MM.1S (cell line): ENCODE data around the gene LORICRIN.
"Not testable (repeated sequence)": the region's sequence is repeated elsewhere in the genome, so short reads cannot be mapped to it uniquely, and the experiment has no call there.

Source experiments
- DNase-seq: peaks from one replicate; pipeline ENCODE4 v3.0.0-alpha.2; 2015
- H2AFZ ChIP-seq: fragments of 300-600 bp; sonication (generic); 2 replicates; pipeline ENCODE4 v1.6.0; 2016; ENCODE audit warnings: antibody characterized with exemption, low read length
- H3F3A ChIP-seq: fragments of 300-600 bp; sonication (generic); 2 replicates; pipeline ENCODE4 v1.6.1; 2016; ENCODE audit warnings: mild to moderate bottlenecking, antibody characterized with exemption, low read length, moderate library complexity, mixed read lengths; ENCODE audit not compliant: insufficient read depth
- H3K27ac ChIP-seq: fragments of 300-600 bp; sonication (generic); 2 replicates; pipeline ENCODE4 v1.5.1; 2016; ENCODE audit warnings: mild to moderate bottlenecking, low read length
- H3K27me3 ChIP-seq: fragments of 300-600 bp; sonication (generic); replicated peaks from 2 replicates; pipeline ENCODE4 v1.6.0; 2016; ENCODE audit warnings: low read length; ENCODE audit not compliant: insufficient read depth
- H3K36me3 ChIP-seq: fragments of 300-600 bp; sonication (generic); replicated peaks from 2 replicates; pipeline ENCODE4 v1.6.1; 2016; ENCODE audit warnings: mild to moderate bottlenecking, low read length, mixed read lengths; ENCODE audit not compliant: insufficient read depth
- H3K4me1 ChIP-seq: fragments of 300-600 bp; sonication (generic); 2 replicates; pipeline ENCODE4 v1.6.1; 2016; ENCODE audit warnings: low read length, mixed read lengths
- H3K4me2 ChIP-seq: fragments of 300-600 bp; sonication (generic); 2 replicates; pipeline ENCODE4 v1.6.0; 2016; ENCODE audit warnings: low read depth, low read length
- H3K4me3 ChIP-seq: fragments of 300-600 bp; sonication (generic); 2 replicates; pipeline ENCODE4 v1.5.1; 2016; ENCODE audit warnings: low read length, mixed read lengths
- H3K79me2 ChIP-seq: fragments of 300-600 bp; sonication (generic); 2 replicates; pipeline ENCODE4 v1.6.1; 2016; ENCODE audit warnings: mixed run types, low read length, mixed read lengths
- H3K9ac ChIP-seq: fragments of 300-600 bp; sonication (generic); 2 replicates; pipeline ENCODE4 v1.6.1; 2016; ENCODE audit warnings: low read length, mixed read lengths
- H3K9me2 ChIP-seq: fragments of 300-600 bp; sonication (generic); replicated peaks from 2 replicates; pipeline ENCODE4 v1.6.1; 2016; ENCODE audit warnings: mild to moderate bottlenecking, low read length, mixed read lengths; ENCODE audit not compliant: insufficient read depth
- H3K9me3 ChIP-seq: fragments of 300-600 bp; sonication (generic); replicated peaks from 2 replicates; pipeline ENCODE4 v1.6.1; 2016; ENCODE audit warnings: mild to moderate bottlenecking, low read length, mixed read lengths; ENCODE audit not compliant: insufficient read depth
- H4K20me1 ChIP-seq: fragments of 300-600 bp; sonication (generic); 2 replicates; pipeline ENCODE4 v1.6.1; 2016; ENCODE audit warnings: mild to moderate bottlenecking, low read length, moderate library complexity, mixed read lengths; ENCODE audit not compliant: insufficient read depth
- EZH2 ChIP-seq: fragments of 300-600 bp; sonication (generic); optimal IDR thresholded peaks from 2 replicates; pipeline ENCODE3; 2017; ENCODE audit warnings: low read depth, mild to moderate bottlenecking, antibody characterized with exemption, low read length, mixed read lengths
- EZH2phosphoT487 ChIP-seq: fragments of 300-600 bp; sonication (generic); IDR thresholded peaks from 2 replicates; pipeline ENCODE4 v1.6.1; 2018; ENCODE audit warnings: antibody characterized with exemption, low read length
- TF ChIP-seq, protein P1 (sequence below): fragments of 300-600 bp; sonication (generic); IDR thresholded peaks from 2 replicates; pipeline ENCODE4 v1.5.1; 2016; ENCODE audit warnings: antibody characterized with exemption, low read length, mixed read lengths

The LORICRIN gene

DNA sequence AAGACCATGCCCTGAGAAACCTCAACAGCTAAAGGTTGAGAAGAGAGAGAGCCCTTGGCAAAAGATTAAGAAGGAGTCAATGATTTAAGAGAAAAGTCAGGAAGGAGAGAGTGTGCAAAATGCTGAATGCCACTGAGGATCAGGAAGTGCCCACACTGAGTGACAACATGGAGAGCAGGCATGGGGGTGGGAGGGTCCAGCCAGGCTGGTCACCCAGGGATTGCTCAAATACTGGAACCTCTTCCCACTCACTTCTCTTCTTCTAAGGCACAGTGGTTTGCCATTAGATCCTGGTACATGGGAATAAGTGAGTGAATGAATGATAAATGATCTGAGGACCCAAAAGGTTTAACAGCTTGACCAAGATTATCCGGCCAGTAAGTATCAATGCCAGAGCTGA is 31.0 kb upstream of the LORICRIN start:
- no peaks in the 10 kb centered on the region for H3F3A ChIP-seq
- no peaks in the 10 kb centered on the region for H3K79me2 ChIP-seq
- H4K20me1 ChIP-seq: no peaks in the 10 kb centered on the region
- no peak overlapping the region for H3K4me3 ChIP-seq
- TF ChIP-seq, protein P1, sequence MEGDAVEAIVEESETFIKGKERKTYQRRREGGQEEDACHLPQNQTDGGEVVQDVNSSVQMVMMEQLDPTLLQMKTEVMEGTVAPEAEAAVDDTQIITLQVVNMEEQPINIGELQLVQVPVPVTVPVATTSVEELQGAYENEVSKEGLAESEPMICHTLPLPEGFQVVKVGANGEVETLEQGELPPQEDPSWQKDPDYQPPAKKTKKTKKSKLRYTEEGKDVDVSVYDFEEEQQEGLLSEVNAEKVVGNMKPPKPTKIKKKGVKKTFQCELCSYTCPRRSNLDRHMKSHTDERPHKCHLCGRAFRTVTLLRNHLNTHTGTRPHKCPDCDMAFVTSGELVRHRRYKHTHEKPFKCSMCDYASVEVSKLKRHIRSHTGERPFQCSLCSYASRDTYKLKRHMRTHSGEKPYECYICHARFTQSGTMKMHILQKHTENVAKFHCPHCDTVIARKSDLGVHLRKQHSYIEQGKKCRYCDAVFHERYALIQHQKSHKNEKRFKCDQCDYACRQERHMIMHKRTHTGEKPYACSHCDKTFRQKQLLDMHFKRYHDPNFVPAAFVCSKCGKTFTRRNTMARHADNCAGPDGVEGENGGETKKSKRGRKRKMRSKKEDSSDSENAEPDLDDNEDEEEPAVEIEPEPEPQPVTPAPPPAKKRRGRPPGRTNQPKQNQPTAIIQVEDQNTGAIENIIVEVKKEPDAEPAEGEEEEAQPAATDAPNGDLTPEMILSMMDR: no peak
- TF ChIP-seq EZH2phosphoT487: no peak
- no peak for TF ChIP-seq EZH2
- no peaks in the 10 kb centered on the region for H3K36me3 ChIP-seq
- no peaks in the 10 kb centered on the region for H3K9me3 ChIP-seq
- H3K27ac ChIP-seq: no peak overlapping the region
- no peak overlapping the region for H2AFZ ChIP-seq
- H3K9me2 ChIP-seq: no peaks in the 10 kb centered on the region
- peaks cover 10% of the 10 kb centered on the region for H3K4me1 ChIP-seq
- no peak overlapping the region for H3K9ac ChIP-seq
- no peaks in the 10 kb centered on the region for H3K27me3 ChIP-seq
- no peak overlapping the region for H3K4me2 ChIP-seq
- no peak for DNase-seq

DNA sequence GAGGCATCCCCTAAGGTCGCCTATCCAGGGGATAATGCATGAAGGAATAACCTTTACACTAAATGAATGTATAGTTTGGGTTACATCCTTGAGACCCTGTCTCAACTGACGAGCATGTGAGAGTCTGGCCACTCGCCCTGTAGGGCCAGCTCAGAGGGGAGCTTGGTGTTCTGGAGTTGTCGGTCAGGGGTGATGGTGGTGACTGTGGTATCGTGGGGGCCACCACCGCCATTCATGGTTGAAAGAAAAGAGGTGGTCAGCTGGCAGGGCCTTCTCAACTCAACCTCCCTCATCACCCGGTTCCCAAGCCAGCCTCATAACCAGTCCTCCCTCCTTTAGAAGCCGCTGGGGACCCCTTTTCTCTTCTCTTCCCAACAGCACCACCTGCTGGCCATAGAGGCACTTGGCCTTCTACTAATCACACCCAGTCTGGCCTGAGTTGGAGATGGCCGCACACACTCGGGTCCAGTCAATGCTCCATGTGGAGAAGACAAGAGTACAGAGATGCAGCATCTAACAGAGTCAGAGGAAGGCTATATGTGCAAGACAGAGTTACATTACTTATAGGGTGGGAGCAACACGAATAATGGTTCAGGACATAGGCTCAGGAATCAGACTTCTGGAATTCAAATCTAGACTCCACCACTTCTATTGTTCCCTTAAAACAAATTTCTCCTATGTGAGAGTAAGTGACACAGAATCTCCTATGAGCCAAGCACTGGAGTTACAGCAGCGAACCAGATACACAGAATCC is 30.2 kb upstream of the LORICRIN start:
- H4K20me1 ChIP-seq, H3K4me3 ChIP-seq, H2AFZ ChIP-seq, H3K4me2 ChIP-seq, H3K9me3 ChIP-seq, H3F3A ChIP-seq, H3K36me3 ChIP-seq, H3K9ac ChIP-seq, H3K27me3 ChIP-seq, H3K4me1 ChIP-seq, H3K9me2 ChIP-seq, H3K27ac ChIP-seq, H3K79me2 ChIP-seq: not testable (repeated sequence)
- peak; percentile 23 for DNase-seq
- TF ChIP-seq, protein P1: peak; percentile 63

DNA sequence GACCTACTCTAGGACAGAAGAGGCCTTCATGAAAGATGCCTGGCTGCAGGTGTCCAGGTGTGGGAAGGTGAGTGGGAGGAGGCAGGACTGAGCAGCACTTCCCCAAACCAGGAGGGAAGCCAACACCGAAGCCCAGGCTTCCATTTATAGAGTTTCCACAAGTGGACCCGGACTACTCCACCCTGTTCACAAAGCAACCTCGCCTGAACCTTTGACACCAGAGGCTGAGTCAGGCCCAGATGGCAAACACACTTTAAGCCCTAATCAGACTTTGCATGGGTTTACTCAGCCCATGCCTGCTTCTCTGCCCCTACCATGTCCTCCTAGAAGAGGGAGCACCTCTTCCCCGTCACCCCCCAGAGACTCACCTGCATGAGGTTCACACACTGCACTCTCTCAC is 28.1 kb upstream of the LORICRIN start:
- 0 out of 2 replicates have a peak, but pooled peaks cover 4% of the 10 kb centered on the region for H3K27me3 ChIP-seq
- H3F3A ChIP-seq: no peaks in the 10 kb centered on the region
- no peaks in the 10 kb centered on the region for H4K20me1 ChIP-seq
- H3K79me2 ChIP-seq: no peaks in the 10 kb centered on the region
- no peak overlapping the region for H3K4me3 ChIP-seq
- no peaks in the 10 kb centered on the region for H3K9me2 ChIP-seq
- no peaks in the 10 kb centered on the region for H3K9me3 ChIP-seq
- H3K9ac ChIP-seq: no peak overlapping the region
- TF ChIP-seq, protein P1: no peak
- TF ChIP-seq EZH2 (no peak), EZH2phosphoT487 (no peak)
- no peak overlapping the region for H3K27ac ChIP-seq
- H2AFZ ChIP-seq: no peak overlapping the region
- 0 out of 2 replicates have a peak, but pooled peaks cover 5% of the 10 kb centered on the region for H3K4me1 ChIP-seq
- no peaks in the 10 kb centered on the region for H3K36me3 ChIP-seq
- DNase-seq: no peak
- H3K4me2 ChIP-seq: no peak overlapping the region
